IPS-20b (cell line): ENCODE data around the gene LYST.

Source experiments
- H3K27ac ChIP-seq: one replicate; pipeline ENCODE4 v1.5.1; 2013; ENCODE audit warnings: low read length
- H3K27me3 ChIP-seq: 2 replicates; pipeline ENCODE4 v1.6.1; 2013; ENCODE audit warnings: mild to moderate bottlenecking, low read length, inconsistent platforms; ENCODE audit not compliant: insufficient read depth
- H3K36me3 ChIP-seq: 2 replicates; pipeline ENCODE4 v1.6.1; 2013; ENCODE audit warnings: low read depth, mild to moderate bottlenecking, inconsistent platforms, low read length, moderate library complexity; ENCODE audit not compliant: insufficient read depth
- H3K4me1 ChIP-seq: 2 replicates; pipeline ENCODE4 v1.6.1; 2013; ENCODE audit warnings: mild to moderate bottlenecking, control low read depth, inconsistent platforms, low read length, moderate library complexity; ENCODE audit not compliant: insufficient read depth
- H3K4me3 ChIP-seq: 2 replicates; pipeline ENCODE4 v1.5.1; 2013; ENCODE audit warnings: mild to moderate bottlenecking, low read length, inconsistent platforms
- H3K9ac ChIP-seq: 2 replicates; pipeline ENCODE4 v1.6.1; 2013; ENCODE audit warnings: low read depth, mild to moderate bottlenecking, inconsistent platforms, low read length, moderate library complexity
- H3K9me3 ChIP-seq: 2 replicates; pipeline ENCODE4 v1.6.1; 2013; ENCODE audit warnings: mild to moderate bottlenecking, low read depth, low read length, inconsistent platforms; ENCODE audit not compliant: insufficient read depth

LYST gene

GRCh38 chr1:235722858-235723257 is 143.8 kb downstream of the LYST start:
- Histone ChIP-seq H3K27ac (no peak overlapping the region), H3K4me1 (no peaks in the 10 kb centered on the region), H3K36me3 (no peaks in the 10 kb centered on the region)

GRCh38 chr1:235721982-235722381 is 144.7 kb downstream of the LYST start:
- Histone ChIP-seq H3K4me1 (no peaks in the 10 kb centered on the region), H3K36me3 (no peaks in the 10 kb centered on the region), H3K27ac (no peak overlapping the region), H3K9me3 (no peaks in the 10 kb centered on the region), H3K9ac (no peak overlapping the region), H3K4me3 (no peak overlapping the region), H3K27me3 (no peaks in the 10 kb centered on the region)

More at GRCh38 chr1:235722858-235723257, 143.8 kb downstream of the LYST start:
- no peaks in the 10 kb centered on the region for H3K27me3 ChIP-seq
- no peak overlapping the region for H3K9ac ChIP-seq
- H3K9me3 ChIP-seq = no peaks in the 10 kb centered on the region
- H3K4me3 ChIP-seq = no peak overlapping the region

- Histone ChIP-seq H3K36me3 (no peaks in the 10 kb centered on the region), H3K9me3 (no peaks in the 10 kb centered on the region), H3K9ac (no peak overlapping the region), H3K4me3 (no peak overlapping the region), H3K4me1 (no peaks in the 10 kb centered on the region), H3K27me3 (no peaks in the 10 kb centered on the region), H3K27ac (no peak overlapping the region)
Measured at GRCh38 chr1:235720544-235720943, 146.2 kb downstream of the LYST start.

- Histone ChIP-seq H3K4me1 (peaks cover 3% of the 10 kb centered on the region), H3K9ac (no peak overlapping the region), H3K27ac (no peak overlapping the region), H3K27me3 (no peaks in the 10 kb centered on the region), H3K9me3 (no peaks in the 10 kb centered on the region), H3K4me3 (no peak overlapping the region), H3K36me3 (no peaks in the 10 kb centered on the region)
Measured at GRCh38 chr1:235714205-235714897, 152.4 kb downstream of the LYST start.

GRCh38 chr1:235712812-235713211 is 153.9 kb downstream of the LYST start:
- H3K4me3 ChIP-seq = no peak overlapping the region
- H3K4me1 ChIP-seq = peaks cover 3% of the 10 kb centered on the region
- no peak overlapping the region for H3K27ac ChIP-seq
- H3K9ac ChIP-seq = no peak overlapping the region
- H3K27me3 ChIP-seq = no peaks in the 10 kb centered on the region
- no peaks in the 10 kb centered on the region for H3K9me3 ChIP-seq
- H3K36me3 ChIP-seq = no peaks in the 10 kb centered on the region

GRCh38 chr1:235710687-235711086 is 156.0 kb downstream of the LYST start:
- H3K4me1 ChIP-seq = peaks cover 3% of the 10 kb centered on the region

GRCh38 chr1:235709018-235709417 is 157.7 kb downstream of the LYST start:
- Histone ChIP-seq H3K27ac (no peak overlapping the region), H3K27me3 (no peaks in the 10 kb centered on the region), H3K9me3 (no peaks in the 10 kb centered on the region), H3K36me3 (no peaks in the 10 kb centered on the region), H3K4me3 (no peak overlapping the region), H3K9ac (no peak overlapping the region), H3K4me1 (peaks cover 3% of the 10 kb centered on the region)

More at GRCh38 chr1:235710687-235711086, 156.0 kb downstream of the LYST start:
- Histone ChIP-seq H3K27me3 (no peaks in the 10 kb centered on the region), H3K36me3 (no peaks in the 10 kb centered on the region), H3K9ac (no peak overlapping the region), H3K4me3 (no peak overlapping the region), H3K9me3 (no peaks in the 10 kb centered on the region), H3K27ac (no peak overlapping the region)

GRCh38 chr1:235708390-235708962 is 158.2 kb downstream of the LYST start:
- Histone ChIP-seq H3K27ac (no peak overlapping the region), H3K4me1 (peaks cover 3% of the 10 kb centered on the region)

GRCh38 chr1:235703506-235703905 is 163.2 kb downstream of the LYST start:
- Histone ChIP-seq H3K27me3 (no peaks in the 10 kb centered on the region), H3K9me3 (no peaks in the 10 kb centered on the region), H3K36me3 (no peaks in the 10 kb centered on the region), H3K27ac (no peak overlapping the region), H3K9ac (no peak overlapping the region), H3K4me3 (no peak overlapping the region), H3K4me1 (no peaks in the 10 kb centered on the region)

More at GRCh38 chr1:235708390-235708962, 158.2 kb downstream of the LYST start:
- no peak overlapping the region for H3K9ac ChIP-seq
- H3K9me3 ChIP-seq = no peaks in the 10 kb centered on the region
- no peaks in the 10 kb centered on the region for H3K27me3 ChIP-seq
- no peaks in the 10 kb centered on the region for H3K36me3 ChIP-seq
- H3K4me3 ChIP-seq = no peak overlapping the region

- Histone ChIP-seq H3K9ac (no peak overlapping the region), H3K36me3 (no peaks in the 10 kb centered on the region)
Measured at GRCh38 chr1:235702412-235702811, 164.3 kb downstream of the LYST start.

GRCh38 chr1:235697508-235697907 is 169.2 kb downstream of the LYST start:
- no peaks in the 10 kb centered on the region for H3K36me3 ChIP-seq
- H3K4me1 ChIP-seq = no peaks in the 10 kb centered on the region
- no peaks in the 10 kb centered on the region for H3K9me3 ChIP-seq
- no peak overlapping the region for H3K27ac ChIP-seq
- no peak overlapping the region for H3K9ac ChIP-seq
- no peaks in the 10 kb centered on the region for H3K27me3 ChIP-seq
- H3K4me3 ChIP-seq = no peak overlapping the region

More at GRCh38 chr1:235702412-235702811, 164.3 kb downstream of the LYST start:
- no peaks in the 10 kb centered on the region for H3K27me3 ChIP-seq
- no peak overlapping the region for H3K4me3 ChIP-seq
- no peaks in the 10 kb centered on the region for H3K9me3 ChIP-seq
- no peak overlapping the region for H3K27ac ChIP-seq
- H3K4me1 ChIP-seq = no peaks in the 10 kb centered on the region

- Histone ChIP-seq H3K36me3 (no peaks in the 10 kb centered on the region), H3K9ac (no peak overlapping the region), H3K9me3 (no peaks in the 10 kb centered on the region), H3K27ac (no peak overlapping the region), H3K4me1 (no peaks in the 10 kb centered on the region), H3K27me3 (no peaks in the 10 kb centered on the region), H3K4me3 (no peak overlapping the region)
Measured at GRCh38 chr1:235689356-235689755, 177.3 kb downstream of the LYST start.
